Measurements from ENCODE around the gene RNF166.
A peak's percentile ranks its signal among the peaks of the same experiment; 100 is the strongest.

RNF166 gene

DNA sequence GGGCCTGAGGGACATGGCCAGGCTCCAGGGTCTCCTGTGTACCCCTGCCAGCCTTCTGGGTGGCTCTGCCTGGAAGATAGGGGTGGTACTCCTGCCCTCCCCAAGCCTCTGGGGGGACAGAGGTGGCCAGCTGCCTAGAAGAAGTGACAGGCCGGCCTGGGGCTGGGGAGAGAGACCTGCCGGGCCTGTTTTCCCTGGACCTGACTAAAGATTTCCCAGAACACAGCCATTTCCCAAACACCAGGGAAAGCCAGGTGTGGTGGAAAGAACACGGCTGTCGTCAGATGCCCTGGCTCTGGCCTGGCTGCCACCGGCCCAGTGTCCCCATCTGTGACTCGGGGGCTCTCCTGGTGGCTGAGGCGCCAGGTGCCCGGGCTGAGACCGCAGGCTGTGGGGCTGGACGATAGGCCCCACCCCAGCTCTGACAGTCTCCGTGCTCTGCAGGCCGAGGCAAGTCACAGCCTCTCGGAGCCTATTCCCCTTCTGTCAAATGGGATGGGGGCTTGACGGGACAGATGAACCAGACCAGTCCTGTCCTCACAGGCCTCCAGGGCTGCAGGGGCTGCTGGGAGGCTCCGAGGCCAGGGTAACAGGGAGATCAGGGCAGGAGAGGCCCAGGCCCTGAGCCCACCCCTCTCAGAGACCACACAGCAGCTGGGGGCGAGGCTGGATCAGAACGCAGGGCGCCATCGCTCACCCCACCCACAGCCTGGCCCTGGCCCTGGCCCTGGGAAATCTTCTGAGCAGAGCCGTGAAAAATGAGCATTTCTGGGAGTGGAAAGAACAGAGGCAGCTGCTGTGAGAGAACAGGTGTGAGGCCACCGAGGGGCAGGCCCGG lies 33.1 kb upstream of the RNF166 start:
- DNase-seq, result no peak

DNA sequence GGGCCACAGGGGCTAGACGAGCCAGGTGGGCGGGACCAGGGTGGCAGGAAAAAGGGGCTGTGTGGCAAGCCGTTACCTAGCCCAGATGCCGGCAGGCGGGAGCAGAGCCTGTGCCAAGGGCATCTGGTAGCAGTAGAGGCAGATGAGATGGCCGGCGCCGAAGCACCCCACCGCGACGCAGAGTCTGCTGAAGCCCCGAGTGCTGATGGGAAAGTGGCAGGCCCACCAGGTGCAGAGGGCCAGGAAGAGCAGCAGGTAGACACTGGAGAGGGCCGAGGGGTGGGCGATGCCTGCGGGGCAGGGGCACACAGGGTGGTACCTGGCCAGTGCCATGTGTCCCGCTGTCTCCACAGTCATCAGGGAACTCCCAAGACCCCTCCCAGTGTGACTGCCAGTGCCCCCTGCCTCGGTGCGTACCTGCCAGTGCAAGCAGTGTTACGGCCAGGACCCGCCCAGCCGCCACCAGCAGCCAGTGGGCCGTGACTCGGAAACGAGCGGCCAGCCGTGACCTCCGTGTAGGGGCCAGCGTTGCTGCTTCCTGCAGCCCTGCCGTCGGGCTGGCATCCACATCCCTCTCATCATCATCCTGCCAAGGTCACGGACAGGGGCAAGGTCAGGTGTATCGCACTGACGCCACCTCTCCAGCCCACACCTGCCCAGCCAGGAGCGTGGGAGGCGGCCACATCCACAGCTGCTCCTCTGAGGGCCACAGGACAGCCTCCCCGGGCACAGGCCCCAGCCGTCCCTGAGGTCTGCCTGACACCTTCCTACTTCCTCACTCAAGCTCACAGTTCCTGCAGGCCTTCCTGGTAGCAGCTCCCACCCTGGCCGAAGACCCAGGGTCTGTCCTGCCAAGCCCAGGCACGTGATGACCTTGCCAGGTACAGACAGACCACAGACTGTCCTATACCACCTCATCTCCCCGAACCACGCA lies 32.2 kb upstream of the RNF166 start:
- no peak for DNase-seq

DNA sequence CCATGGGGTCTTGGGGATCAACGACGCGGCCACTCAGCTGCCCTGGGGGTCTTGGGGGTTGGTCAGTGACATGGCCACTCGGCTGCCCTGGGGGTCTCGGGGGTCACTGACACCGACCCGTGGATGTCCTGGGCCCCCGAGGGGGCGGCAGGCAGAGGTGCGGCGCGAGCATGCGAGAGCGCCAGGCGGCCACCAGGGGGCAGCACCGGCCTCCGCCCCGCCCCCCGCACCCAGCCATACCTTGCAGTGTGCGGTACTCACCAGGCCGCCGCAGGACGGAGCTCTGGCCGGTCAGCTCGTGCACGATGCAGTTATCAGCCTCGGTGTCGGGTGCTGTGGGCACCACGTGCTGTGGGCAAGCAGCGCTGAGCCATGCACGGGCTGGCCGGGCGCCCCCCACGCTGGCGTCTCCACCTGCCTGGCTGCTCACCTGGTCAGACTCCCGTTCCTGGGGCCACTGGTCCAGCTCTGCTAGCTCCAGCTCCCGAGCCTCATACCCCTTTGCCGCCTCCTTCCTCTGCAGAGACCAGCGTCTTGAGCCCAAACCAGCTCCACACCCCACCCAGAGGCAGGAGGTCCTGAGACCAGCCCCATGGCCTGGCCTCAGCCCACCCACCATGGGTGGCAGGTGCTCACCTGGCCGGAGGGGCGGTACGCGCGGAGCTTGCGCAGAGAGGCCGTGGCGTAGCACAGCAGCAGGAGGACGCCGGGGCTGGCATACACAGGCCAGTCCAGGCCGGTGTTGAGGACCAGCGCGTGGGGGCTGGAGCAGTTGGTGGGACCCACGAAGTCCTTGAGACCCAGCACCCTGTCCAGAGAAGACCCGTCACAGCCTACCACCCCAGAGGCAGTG lies 31.3 kb upstream of the RNF166 start:
- peak in 8 of 14 donors; percentile 4 to 53 (median 28) for DNase-seq

DNA sequence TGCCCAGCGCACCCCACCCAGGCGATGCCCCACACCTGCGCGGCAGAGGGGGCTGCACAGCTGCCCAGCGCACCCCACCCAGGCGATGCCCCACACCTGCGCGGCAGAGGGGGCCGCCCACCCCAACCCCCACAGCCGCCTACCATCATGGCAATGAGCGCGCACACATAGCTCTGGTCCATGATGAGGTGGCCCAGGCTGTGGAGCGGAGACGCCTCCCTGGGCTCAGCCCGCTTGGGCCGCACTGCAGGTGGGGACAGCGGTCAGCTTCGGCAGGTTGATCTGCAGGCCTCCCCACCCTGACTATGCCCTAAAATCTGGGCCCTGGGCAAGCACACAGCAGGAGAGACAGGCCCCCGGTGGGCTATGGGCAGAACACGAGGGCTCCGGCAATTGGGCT lies 30.3 kb upstream of the RNF166 start:
- no peak for DNase-seq

DNA sequence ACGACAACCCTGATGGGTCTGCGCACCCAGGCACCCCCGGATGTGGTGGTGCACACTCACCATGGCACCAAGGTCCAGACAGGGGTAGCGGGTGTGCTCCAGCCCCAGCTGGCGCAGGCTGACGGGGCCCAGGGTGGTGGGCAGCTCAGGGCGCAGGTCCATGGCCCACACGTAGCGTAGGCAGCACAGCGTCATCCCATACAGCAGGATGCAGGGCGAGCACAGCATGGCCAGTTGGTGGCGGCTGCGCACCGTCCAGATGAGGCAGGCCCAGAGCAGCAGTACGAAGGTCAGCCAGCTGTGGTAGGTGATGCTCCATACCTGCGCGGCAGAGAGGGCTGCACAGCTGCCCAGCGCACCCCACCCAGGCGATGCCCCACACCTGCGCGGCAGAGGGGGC lies 29.9 kb upstream of the RNF166 start:
- no peak for DNase-seq

DNA sequence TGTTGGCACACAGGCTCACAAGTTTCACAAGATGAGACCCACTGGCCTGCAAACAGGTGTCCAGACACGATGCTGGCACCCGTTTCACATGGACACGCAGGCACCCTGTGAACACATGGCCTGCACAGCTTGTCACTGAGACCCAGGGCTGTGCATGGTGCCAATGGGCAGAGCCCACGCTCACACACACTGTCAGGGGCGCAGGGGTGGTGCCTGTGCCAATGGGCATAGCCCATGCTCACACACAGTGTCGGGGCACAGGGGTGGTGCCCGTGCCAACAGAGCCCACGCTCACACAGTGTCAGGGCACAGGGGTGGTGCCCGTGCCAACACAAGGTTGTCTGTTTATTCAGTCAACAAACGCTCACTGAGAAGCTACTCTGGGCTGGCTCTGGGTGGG lies 29.4 kb upstream of the RNF166 start:
- peak in 1 of 14 donors; percentile 20 for DNase-seq

DNA sequence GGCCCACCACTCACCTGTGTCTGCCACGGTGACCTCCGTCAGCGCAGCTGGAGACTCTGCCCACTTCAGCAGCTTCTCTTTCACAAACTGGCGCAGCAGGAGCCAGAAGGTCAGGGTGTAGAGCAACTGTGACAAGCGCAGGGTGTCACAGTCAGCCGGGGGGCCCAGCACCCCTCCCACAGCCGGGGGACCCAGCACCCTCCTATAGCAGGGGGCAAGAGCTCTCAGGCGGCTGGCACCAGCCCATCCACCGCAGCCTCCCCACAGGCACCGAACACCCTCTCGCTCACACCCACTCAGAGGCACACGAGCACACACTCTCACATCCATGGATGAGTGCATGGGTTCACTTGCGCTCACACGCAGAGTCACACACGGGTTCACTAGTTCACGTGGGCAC lies 28.9 kb upstream of the RNF166 start:
- no peak for DNase-seq

DNA sequence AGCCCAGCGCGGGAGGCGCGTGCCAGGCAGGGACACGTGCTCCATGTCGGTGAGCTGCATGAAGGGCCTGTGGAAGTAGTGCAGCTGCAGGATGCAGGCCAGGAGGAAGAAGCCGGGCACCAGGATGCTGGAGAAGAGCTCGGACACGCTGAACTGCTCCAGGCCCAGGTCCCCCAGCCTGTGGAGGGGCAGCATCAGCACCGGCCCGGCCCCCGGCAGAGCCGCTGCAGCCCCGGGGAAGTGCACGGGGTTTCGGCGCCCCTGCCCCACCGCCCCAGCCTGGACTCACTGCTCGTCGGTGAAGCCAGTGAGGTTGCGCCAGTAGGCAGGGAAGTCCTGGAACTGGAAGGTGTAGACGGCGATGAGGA lies 28.1 kb upstream of the RNF166 start:
- DNase-seq, result no peak

DNA sequence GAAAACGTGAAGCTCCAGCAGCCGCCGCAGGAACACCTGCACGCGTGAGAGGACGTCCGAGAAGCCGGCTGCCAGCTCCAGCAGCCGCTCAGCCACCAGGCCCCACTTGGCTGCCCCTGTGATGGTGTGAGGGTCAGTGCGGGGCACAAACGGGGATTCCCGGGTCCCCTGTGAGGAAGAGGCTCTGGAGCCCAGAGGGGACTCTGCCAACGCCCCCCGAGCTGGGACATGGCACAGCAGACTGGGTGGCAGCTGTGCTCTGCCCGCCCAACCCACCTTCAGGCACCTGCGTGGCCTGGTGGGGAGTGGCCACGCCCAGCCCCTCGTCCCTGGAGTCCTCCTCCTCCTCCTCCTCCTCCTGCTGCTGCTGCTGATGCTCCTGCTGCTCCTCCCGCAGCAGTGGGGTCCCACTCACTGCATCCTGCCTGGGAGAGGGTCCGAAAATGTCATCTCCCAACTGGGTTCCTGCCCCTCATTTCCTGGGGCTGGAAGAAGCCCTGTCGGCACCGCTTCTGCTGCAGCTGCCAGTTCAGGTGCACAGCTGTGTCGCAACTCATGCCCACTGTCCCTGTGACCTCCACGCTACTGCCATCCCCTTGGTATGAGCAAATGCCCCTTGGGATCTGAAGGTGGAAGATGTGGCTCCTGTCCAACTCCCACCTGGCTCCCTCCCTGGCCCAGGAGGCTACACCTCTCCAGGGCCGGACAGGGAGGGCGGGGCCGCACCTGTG lies 27.6 kb upstream of the RNF166 start:
- DNase-seq, result no peak

DNA sequence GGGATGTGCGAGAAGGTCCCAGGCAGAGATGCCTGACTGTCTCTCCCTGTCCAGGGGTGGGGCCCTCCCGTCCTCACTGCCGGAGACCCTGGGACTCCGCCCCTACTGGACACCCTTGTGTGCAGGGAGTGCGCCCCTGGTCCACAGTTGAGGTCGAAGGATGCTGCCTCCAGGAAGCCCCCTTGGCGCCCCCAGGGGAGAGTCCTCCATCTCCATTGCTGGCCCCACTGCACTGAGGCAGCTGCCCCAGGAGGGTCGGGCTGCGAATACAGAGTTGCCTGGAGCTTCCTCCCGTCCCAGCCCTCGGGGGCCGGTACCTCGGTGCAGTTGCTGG lies 26.7 kb upstream of the RNF166 start:
- DNase-seq, result no peak

DNA sequence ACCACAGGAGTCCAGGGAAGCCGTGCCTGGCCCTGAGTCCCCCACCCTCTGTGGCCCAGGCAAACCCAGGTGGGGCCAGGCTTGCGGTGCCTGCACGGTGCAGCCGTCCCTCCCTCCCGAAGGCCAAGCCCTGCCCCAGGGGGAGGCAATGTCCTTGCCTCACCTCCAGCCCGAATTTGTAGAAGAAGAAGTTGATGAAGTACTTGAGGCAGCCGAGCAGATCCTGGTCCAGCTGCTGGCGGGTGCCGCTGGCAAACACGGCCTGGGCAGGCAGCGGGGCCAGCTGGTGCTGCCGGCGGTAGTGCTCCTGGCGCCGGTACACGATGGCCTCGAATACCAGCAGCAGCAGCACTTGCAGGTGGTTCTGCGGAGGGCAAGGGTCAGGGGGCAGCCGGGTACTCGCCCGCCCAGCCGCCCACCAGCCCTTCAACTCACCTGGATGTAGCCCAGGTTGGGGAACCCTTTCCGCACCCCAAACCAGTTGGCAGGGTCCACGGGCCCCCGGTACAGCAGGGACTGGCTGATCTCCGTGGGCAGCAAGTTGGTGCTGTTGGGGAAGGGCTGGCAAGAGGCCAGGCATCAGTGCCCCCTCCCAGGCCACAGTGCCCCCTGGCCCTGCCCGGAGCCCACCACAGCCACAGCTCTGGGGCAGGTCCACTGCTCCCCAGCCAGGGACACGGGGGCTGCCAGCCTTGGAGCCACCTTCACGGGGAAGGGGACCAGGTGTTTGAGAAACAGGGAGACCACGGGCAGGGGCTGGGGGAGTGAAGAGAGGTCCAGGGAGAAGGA lies 26.2 kb upstream of the RNF166 start:
- no peak for DNase-seq

DNA sequence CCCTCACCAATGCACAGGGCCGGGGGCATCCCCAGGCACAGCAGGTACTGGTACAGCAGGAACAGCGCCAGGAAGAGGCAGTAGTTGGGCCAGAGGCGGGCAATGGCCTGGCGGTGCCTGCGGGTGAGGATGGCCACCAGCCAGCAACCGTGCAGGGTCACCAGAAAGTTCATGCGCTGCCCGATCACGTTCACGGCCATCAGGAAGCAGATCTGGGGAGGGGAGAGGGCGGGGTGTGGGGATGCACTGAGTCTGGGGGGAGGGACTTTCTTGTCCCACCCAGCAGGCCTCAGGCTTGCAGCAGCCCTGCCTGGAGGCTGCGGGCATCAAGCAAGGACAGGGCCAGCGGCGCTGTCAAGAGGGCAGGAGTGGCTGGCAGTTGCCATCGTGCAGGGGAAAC lies 25.5 kb upstream of the RNF166 start:
- no peak for DNase-seq

DNA sequence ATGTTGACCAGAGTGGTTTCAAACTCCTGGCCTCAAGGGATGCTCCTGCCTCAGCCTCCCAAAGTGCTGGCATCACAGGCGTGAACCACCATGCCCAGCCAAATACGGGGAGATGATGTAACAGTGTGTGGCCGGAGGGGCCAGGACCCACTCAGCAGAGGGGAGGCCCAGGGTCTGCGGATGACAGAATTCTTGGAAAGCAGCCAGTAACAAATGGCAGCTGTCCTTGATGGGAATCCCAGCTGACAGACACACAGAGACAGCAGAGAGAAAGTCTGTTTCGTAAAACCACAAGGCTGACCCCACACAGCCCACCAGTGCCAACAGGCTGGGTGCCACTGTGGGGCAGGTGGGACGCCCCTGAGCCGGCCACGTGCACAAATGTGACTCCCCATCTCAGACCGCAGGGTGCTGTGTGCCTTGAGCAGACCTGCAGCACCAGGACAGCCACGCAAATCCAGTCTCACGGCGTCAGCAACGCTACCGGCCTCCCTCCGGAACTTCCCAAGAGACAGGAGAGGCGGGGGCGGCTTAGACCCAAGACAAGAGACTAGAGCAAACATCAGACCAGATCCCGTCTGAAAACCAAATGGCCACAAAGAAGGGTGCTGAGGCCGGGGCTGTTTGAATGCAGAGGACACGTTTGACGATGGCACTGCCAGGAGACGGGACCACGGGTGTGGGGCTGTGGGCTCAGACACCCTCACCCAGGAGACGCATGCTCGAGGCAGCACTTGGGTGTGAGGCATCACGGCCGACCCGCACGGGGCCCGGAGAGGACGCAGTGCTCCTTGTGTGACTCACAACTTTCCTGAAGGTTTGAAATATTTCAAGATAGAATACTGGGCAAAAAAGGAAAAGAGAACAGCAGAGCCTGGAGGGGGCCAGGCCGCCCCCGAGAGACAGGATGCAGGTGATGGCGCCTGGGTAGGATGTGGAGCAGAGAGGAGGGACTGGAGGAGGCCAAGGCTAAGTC lies 24.7 kb upstream of the RNF166 start:
- no peak for DNase-seq

DNA sequence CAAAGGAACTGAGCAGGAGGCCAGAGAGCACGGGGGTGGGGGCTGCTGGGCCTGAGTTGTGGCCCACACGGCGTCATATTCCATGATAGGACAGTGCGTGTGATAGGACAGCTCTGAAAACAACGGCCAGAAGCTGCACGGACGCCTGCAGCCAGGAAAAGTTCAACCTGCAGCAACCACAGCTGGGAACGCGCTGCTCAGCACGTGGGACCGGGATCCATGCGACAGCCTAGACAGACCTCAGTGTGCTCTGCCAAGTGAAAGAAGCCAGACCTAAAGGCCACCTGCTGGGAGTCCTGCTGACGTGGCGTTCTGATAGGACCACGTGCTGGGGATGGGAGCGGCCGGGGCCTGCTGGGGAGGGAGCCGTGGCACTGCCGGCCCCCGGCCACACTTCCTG lies 21.7 kb upstream of the RNF166 start:
- DNase-seq, result peak in 1 of 14 donors; percentile 10

DNA sequence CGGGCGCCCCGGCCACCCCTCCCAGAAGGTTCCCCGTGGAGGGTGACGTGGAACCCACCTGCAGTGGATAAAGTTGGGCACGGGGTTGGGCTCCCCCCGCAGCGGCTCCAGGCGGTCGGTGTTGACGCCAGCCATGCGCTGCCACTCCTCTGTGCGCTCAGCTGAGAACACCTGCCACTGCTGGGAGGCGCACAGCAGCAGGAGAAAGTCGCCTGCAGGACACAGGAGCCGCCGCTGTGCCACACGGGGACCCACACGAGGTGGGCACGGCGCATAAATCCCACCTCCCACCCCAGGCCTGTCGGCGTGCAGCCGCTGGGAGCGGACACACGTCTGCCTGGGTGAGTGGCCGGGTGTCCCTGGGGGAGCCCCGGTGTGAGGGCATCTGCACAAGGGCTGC lies 20.8 kb upstream of the RNF166 start:
- DNase-seq, result no peak

DNA sequence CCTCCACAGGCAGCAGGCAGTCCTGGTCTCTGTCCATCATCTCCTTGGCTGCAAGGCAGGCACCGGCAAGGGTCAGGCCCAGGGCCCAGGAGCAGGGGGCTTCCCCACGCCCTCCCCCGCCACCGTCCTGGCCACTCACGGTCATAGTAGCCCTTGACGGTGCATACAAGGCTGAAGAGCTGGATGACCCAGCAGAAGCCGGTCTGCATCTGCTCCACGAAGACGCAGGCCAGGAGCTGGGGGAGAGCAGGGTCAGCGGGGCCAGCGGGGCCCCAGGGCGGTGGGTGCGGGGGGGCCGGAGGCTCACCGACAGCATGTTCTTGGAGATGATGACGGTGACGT lies 20.2 kb upstream of the RNF166 start:
- no peak for DNase-seq

DNA sequence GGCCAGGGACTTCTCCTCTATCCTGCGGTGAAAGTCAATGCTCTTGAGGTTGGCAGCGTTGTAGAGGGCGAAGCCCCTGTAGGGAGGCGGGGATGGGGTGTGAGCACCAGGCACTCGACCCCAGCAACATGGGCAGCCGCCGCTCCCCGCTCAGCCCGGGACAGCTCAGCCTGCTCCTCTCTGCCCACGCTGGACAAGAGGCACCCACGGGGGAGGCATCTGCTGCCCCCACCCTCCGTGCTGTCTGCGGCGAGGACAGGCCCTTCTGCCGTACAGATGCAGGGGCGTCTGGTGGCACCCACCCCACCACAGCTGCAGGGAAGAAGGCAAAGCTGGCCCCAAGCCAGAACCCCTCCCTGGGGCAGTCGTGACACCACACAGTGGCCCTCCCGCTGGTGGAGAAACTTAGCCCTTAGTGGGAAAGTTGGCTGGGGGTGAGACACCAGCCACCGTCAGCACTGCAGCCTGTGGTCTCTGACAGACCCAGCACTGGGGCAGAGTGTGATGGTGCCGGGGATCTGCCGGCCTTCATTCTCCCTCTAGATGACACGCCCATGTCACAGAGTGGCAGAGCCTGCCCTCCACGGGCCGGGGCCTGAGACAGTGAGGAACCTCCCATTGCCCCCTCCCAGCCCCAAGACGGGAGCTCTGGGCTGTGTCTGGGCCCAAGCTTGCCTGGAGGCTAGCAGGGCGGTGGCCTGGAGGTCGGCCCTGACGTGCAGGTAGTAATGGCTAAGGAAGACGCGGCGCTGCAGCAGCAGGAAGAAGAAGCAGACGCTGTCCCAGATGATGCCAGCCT lies 19.6 kb upstream of the RNF166 start:
- no peak for DNase-seq

DNA sequence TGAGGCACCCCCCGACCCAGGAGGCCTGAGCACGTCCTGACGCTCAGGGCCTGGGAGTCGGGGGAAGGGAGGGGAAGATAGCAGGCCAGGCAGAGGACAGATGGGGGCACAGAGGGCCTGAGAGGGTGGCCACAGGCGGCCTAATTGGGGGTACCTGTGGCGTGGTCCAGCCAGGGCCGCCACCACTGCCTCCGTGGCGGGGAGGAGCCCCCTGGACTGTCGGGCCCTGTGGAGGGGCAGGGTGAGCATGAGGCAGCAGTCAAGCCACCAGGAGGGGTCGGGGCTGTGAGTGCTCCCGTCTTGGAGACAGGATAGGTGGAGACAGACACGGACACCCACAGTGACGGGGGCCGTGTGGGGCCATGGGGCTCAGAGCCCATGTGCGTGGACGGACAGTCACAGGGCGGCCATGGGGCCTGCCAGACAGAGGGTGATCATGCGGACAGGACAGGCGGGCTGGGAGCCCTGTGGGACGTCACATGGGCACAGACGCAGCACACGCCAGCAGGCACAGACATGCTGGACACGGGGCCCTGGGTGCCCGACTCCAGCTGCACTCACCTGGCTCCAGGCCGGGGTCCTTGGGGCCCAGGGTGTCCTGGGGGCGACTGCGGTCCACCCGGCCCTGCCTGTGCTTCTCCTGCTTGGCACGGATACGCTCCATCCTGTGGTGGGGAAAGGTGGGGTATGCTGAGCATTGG lies 18.8 kb upstream of the RNF166 start:
- no peak for DNase-seq

DNA sequence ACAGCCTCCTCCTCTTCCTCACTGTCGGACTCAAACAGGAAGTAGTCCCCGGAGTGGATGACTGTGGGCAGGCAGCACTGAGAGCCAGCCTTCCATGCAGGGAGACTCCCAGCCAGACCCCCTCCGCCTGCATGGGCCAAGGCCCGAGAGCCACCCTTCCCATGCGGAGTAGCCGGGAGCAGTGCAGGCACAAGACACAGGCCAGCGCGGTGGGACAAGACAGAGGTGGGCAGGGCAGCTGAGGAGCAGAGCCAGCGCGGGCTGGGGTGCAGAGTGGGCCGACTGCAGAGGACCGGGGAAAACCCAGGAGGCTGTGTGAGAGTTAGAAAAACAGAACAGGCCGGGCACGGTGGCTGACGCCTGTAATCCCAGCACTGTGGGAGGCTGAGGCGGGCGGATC lies 17.7 kb upstream of the RNF166 start:
- DNase-seq, result no peak

All from C1 segment of cervical spinal cord (tissue), 14 donors.